HepG2 (cell line): ENCODE measurements around the gene ANKRD11. TPM values are rescaled to one million over a fixed set of nuclear protein-coding genes. Genes with fewer than 3 reads are reported as not detected.

Experiments used
- BRF2 ChIP-seq: sonication (generic); formaldehyde crosslinking; IDR thresholded peaks from 2 replicates; pipeline ENCODE4 v1.8.1; 2022; ENCODE audit warnings: mild to moderate bottlenecking, missing genetic modification reagents
- FOXK2 ChIP-seq: fragments of 450-650 bp; IDR thresholded peaks from 2 replicates; pipeline ENCODE4 v1.6.1; 2016
- GATA4 ChIP-seq: sonication (generic); IDR thresholded peaks from 2 replicates; pipeline ENCODE4 v1.6.1; 2016; ENCODE audit warnings: antibody characterized with exemption, low read depth, borderline replicate concordance
- HMGXB4 ChIP-seq, 2 experiments: sonication (generic) in 1 of 2; formaldehyde crosslinking in 1 of 2; IDR thresholded peaks; 2 replicates each; pipeline versions ENCODE4 v1.4.0 to v1.6.1; 2018 to 2020; ENCODE audit warnings: missing genetic modification reagents in 2 of 2, borderline replicate concordance in 1 of 2, low read depth in 1 of 2, mild to moderate bottlenecking in 1 of 2, missing biosample characterization in 1 of 2
- HNF1B ChIP-seq: sonication (generic); formaldehyde crosslinking; IDR thresholded peaks from 2 replicates; pipeline ENCODE4 v1.5.1; 2020; ENCODE audit warnings: mild to moderate bottlenecking, moderate library complexity, missing genetic modification reagents
- IRF1 ChIP-seq: sonication (generic); formaldehyde crosslinking; IDR thresholded peaks from 2 replicates; pipeline ENCODE4 v1.4.0; 2020; ENCODE audit warnings: low read depth, mild to moderate bottlenecking, missing genetic modification reagents
- JUND ChIP-seq: sonication (generic); formaldehyde crosslinking; IDR thresholded peaks from 2 replicates; pipeline ENCODE4 v1.8.0; 2022; ENCODE audit warnings: mild to moderate bottlenecking, missing genetic modification reagents
- NCOR1 ChIP-seq: fragments of 200-600 bp; sonication (generic); IDR thresholded peaks from 2 replicates; pipeline ENCODE4 v1.7.0; 2017; ENCODE audit warnings: antibody characterized with exemption, low read length, borderline replicate concordance
- RCOR2 ChIP-seq: IDR thresholded peaks from 2 replicates; pipeline ENCODE4 v1.6.1; 2016; ENCODE audit warnings: missing biosample characterization, missing genetic modification reagents
- SP4 ChIP-seq: sonication (generic); formaldehyde crosslinking; IDR thresholded peaks from 2 replicates; pipeline ENCODE4 v1.8.1; 2023; ENCODE audit warnings: mild to moderate bottlenecking, missing genetic modification reagents
- TIGD3 ChIP-seq: sonication (generic); formaldehyde crosslinking; IDR thresholded peaks from 2 replicates; pipeline ENCODE4 v1.5.1; 2020; ENCODE audit warnings: mild to moderate bottlenecking, missing genetic modification reagents, borderline replicate concordance
- ZMYM2 ChIP-seq: sonication (generic); formaldehyde crosslinking; IDR thresholded peaks from 2 replicates; pipeline ENCODE4 v1.8.0; 2022; ENCODE audit warnings: mild to moderate bottlenecking, missing genetic modification reagents
- ZNF333 ChIP-seq: sonication (generic); formaldehyde crosslinking; IDR thresholded peaks from 2 replicates; pipeline ENCODE4 v1.4.0; 2020; ENCODE audit warnings: mild to moderate bottlenecking, missing genetic modification reagents, borderline replicate concordance
- ZNF33A ChIP-seq: sonication (generic); formaldehyde crosslinking; IDR thresholded peaks from 2 replicates; pipeline ENCODE4 v1.5.1; 2020; ENCODE audit warnings: missing genetic modification reagents, mild to moderate bottlenecking, moderate library complexity, borderline replicate concordance
- ZNF501 ChIP-seq: sonication (generic); formaldehyde crosslinking; IDR thresholded peaks from 2 replicates; pipeline ENCODE4 v1.5.1; 2020; ENCODE audit warnings: mild to moderate bottlenecking, moderate library complexity, missing genetic modification reagents
- ZNF639 ChIP-seq: conservative IDR thresholded peaks from 2 replicates; pipeline ENCODE4 v1.6.1; 2018; ENCODE audit warnings: missing genetic modification reagents
- ZNF709 ChIP-seq: sonication (generic); formaldehyde crosslinking; IDR thresholded peaks from 2 replicates; pipeline ENCODE4 v1.5.0; 2020; ENCODE audit warnings: mild to moderate bottlenecking, missing genetic modification reagents
- ZNF788 ChIP-seq: sonication (generic); formaldehyde crosslinking; IDR thresholded peaks from 2 replicates; pipeline ENCODE4 v1.5.0; 2020; ENCODE audit warnings: mild to moderate bottlenecking, missing genetic modification reagents, borderline replicate concordance
- polyA plus RNA-seq, 8 experiments: library from polyadenylated mRNA; depleted of rRNA in 3 of 8; stranded (reverse) in 7 of 8; unstranded in 1 of 8; fragments of >200 nt; fragmentation: Illumina TruSeq in 4 of 8; extraction: Trizol in 4 of 8; gene quantifications; 2 replicates each; pipeline versions ENCODE4 v1.2.1 to v1.2.3, GENCODE V29; 2011 to 2016; ENCODE audit warnings: low read depth in 4 of 8, missing spikeins in 1 of 8, mixed read lengths in 1 of 8; ENCODE audit not compliant: insufficient read depth in 1 of 8
- total RNA-seq, 5 experiments: library from RNA; depleted of rRNA; stranded (reverse); fragments of >200 nt; fragmentation: Illumina TruSeq; extraction: Trizol; gene quantifications; 2 replicates each; pipeline ENCODE4 v1.2.3, GENCODE V29; 2016; ENCODE audit warnings: low read depth in 1 of 5

Gene ANKRD11
- total and polyA plus RNA-seq, 2 of the 13 experiments (the other 11 are each of a cell fraction or from before 2014, with no cell fraction given): 21.4 to 38.4 TPM

GRCh38 chr16:89443727-89444084, 46.7 kb downstream of the ANKRD11 start (continued):
- TF ChIP-seq SP4 (CRISPR knock-in tag) (no peak), ZNF33A (CRISPR knock-in tag) (no peak), TIGD3 (CRISPR knock-in tag) (no peak), IRF1 (CRISPR knock-in tag) (no peak), NCOR1 (no peak), HMGXB4 (CRISPR knock-in tag; IDR thresholded peaks at IDR 0.05; ENCODE audit: borderline replicate concordance in 1 of 2, low read depth in 1 of 2) (0 out of 4 replicates have a peak, but pooled peaks of 1 of the 2 experiments have one; percentile 14), FOXK2 (no peak), RCOR2 (CRISPR knock-in tag) (no peak), ZNF709 (CRISPR knock-in tag) (no peak), BRF2 (CRISPR knock-in tag) (0 out of 2 replicates have a peak, but pooled peaks have one; percentile 41), HNF1B (CRISPR knock-in tag) (0 out of 2 replicates have a peak, but pooled peaks have one; percentile 14), ZNF788 (CRISPR knock-in tag) (0 out of 2 replicates have a peak, but pooled peaks have one; percentile 16), ZNF639 (CRISPR knock-in tag) (0 out of 2 replicates have a peak, but pooled peaks have one; percentile 22), ZMYM2 (CRISPR knock-in tag) (no peak), ZNF333 (CRISPR knock-in tag) (no peak), JUND (CRISPR knock-in tag) (no peak), ZNF501 (peak; percentile 16; the same call in 1 of the 2 replicates), GATA4 (no peak)
